Endodermal cell (in vitro differentiated cells): Measurements from ENCODE around the gene TACC2. TPM values are rescaled to one million over a fixed set of nuclear protein-coding genes. Genes with fewer than 3 reads are reported as not detected.

Source experiments
- DNase-seq: peaks from one replicate; pipeline ENCODE4 v3.0.0-alpha.2; 2017
- H3K27ac ChIP-seq: 2 replicates; pipeline ENCODE4 v1.5.1; 2013; ENCODE audit warnings: mild to moderate bottlenecking, low read depth, low read length, moderate library complexity
- H3K27me3 ChIP-seq: 2 replicates; pipeline ENCODE4 v1.6.1; 2013; ENCODE audit warnings: mild to moderate bottlenecking, low read length, moderate library complexity; ENCODE audit not compliant: insufficient read depth, control insufficient read depth, poor library complexity, severe bottlenecking
- H3K36me3 ChIP-seq: 2 replicates; pipeline ENCODE4 v1.7.0; 2013; ENCODE audit warnings: mild to moderate bottlenecking, low read length, moderate library complexity; ENCODE audit not compliant: control insufficient read depth, insufficient read depth
- H3K4me1 ChIP-seq: one replicate; pipeline ENCODE4 v1.7.0; 2013; ENCODE audit warnings: low read length; ENCODE audit not compliant: control insufficient read depth, insufficient read depth
- H3K4me3 ChIP-seq: 2 replicates; pipeline ENCODE4 v1.5.1; 2013; ENCODE audit warnings: mild to moderate bottlenecking, low read length, moderate library complexity
- H3K9ac ChIP-seq: 2 replicates; pipeline ENCODE4 v1.6.1; 2013; ENCODE audit warnings: mild to moderate bottlenecking, low read length, moderate library complexity; ENCODE audit not compliant: poor library complexity, severe bottlenecking; ENCODE audit errors: extremely low read depth
- H3K9me3 ChIP-seq: 2 replicates; pipeline ENCODE4 v1.6.1; 2013; ENCODE audit warnings: mild to moderate bottlenecking, low read length, moderate library complexity; ENCODE audit not compliant: control insufficient read depth
- H3K27ac Mint-ChIP-seq: 2 replicates; pipeline ENCODE4 v1.8.0; 2020; ENCODE audit warnings: mixed read lengths
- H3K27me3 Mint-ChIP-seq: 2 replicates; pipeline ENCODE4 v1.8.0; 2021; ENCODE audit warnings: mild to moderate bottlenecking, mixed read lengths; ENCODE audit not compliant: insufficient read depth
- H3K36me3 Mint-ChIP-seq: 2 replicates; pipeline ENCODE4 v1.8.0; 2020; ENCODE audit warnings: low read depth, mixed read lengths
- H3K4me1 Mint-ChIP-seq: 2 replicates; pipeline ENCODE4 v1.8.0; 2020; ENCODE audit warnings: mixed read lengths
- H3K4me3 Mint-ChIP-seq: 2 replicates; pipeline ENCODE4 v1.8.0; 2020; ENCODE audit warnings: mild to moderate bottlenecking, moderate library complexity, mixed read lengths
- H3K9me3 Mint-ChIP-seq: 2 replicates; pipeline ENCODE4 v1.8.0; 2020; ENCODE audit warnings: mild to moderate bottlenecking, mixed read lengths
- CTCF ChIP-seq: fragments of 200-600 bp; sonication (generic); conservative IDR thresholded peaks from 2 replicates; pipeline ENCODE4 v1.5.0; 2021; ENCODE audit warnings: antibody characterized with exemption, mild to moderate bottlenecking
- WGBS, 2 experiments: methylation state at CpG; one replicate each; pipeline versions ENCODE4 v1.1.5 to v1.1.7; 2013; ENCODE audit warnings: missing lambda C conversion rate in 2 of 2, mixed read lengths in 1 of 2; ENCODE audit not compliant: insufficient coverage in 1 of 2, insufficient read length in 1 of 2; 5-methylcytosine and 5-hydroxymethylcytosine counted together
- total RNA-seq, 2 donors: library from RNA; stranded (reverse); fragmentation: NEBNext Ultra II Directional in 1 of 2; extraction: Animal tissue kit (Norgen Biotek cat#: 25700) in 1 of 2; gene quantifications; 2 replicates in 1 of 2; 3 replicates in 1 of 2; pipeline ENCODE4 v1.2.1, GENCODE V29; 2021

Gene TACC2
- total RNA-seq, 2 donors from 2014 or later = 24.5 to 34.1 TPM

DNA sequence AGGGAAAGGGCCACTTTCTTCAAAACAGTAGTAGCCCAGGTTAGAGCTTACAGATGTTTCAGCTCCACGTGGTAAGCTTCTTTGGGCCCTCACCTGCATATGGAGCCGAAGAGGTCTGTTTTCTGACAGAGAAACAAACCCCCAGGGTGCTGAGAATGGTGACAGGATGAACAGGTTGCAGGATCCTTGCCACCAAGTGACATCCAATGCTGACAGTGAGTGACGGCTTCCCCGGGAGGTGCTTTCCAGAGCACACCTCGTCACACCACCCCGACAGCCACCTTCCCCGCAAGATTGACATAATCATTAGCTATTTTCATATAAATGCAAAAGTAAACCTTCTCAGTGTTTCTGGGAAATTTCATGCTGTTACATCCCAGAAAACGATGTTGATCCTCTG, 172.8 kb downstream of the TACC2 start:
- no peaks in the 10 kb centered on the region for H3K36me3 Mint-ChIP-seq
- H3K27me3 ChIP-seq = peaks cover 8% of the 10 kb centered on the region
- no peak overlapping the region for H3K9ac ChIP-seq
- H3K27ac Mint-ChIP-seq = no peak overlapping the region
- H3K4me1 Mint-ChIP-seq = peaks cover 40% of the 10 kb centered on the region
- no peak overlapping the region for H3K4me3 ChIP-seq
- H3K27me3 Mint-ChIP-seq = peaks cover 12% of the 10 kb centered on the region
- H3K27ac ChIP-seq = no peak overlapping the region
- H3K4me1 ChIP-seq = peaks cover 16% of the 10 kb centered on the region
- no peaks in the 10 kb centered on the region for H3K9me3 Mint-ChIP-seq
- no peak overlapping the region for H3K4me3 Mint-ChIP-seq
- 66 to 83% methylated on average over 3 to 8 of the region's 8 CpGs for WGBS, 2 experiments
- no peak for DNase-seq
- H3K9me3 ChIP-seq = no peaks in the 10 kb centered on the region
- TF ChIP-seq CTCF = no peak
- no peaks in the 10 kb centered on the region for H3K36me3 ChIP-seq

DNA sequence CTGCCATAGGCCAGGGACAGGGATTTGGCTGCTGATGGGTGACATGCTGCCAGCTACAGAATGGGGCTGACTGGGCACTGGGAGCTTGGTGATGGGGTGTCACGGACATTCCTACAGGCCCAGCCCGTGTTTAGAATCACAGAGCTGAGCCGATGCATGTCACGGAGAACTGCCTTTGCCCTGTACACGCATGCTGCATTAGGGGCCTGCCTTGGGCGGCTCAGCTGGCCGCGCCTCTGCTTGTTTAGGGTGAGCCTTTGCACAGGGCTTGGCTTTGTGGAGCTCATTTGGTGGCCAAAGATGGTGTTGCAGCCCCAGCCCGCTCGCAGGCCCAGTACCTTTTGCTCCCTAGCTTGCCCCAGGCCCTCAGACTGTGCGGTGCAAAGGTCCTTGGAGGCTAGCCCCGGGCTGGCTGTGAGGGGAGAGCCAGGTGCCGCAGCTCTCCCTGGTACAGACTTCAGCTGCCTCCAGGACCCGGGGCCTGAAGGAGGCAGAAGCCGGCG, 173.8 kb downstream of the TACC2 start:
- H3K27me3 ChIP-seq = peaks cover 8% of the 10 kb centered on the region
- Mint-ChIP-seq H3K4me3 (peak overlapping the region; percentile 72), H3K4me1 (peaks cover 40% of the 10 kb centered on the region), H3K27ac (peak overlapping the region; percentile 86), H3K9me3 (no peaks in the 10 kb centered on the region), H3K36me3 (no peaks in the 10 kb centered on the region), H3K27me3 (peaks cover 12% of the 10 kb centered on the region)
- no peaks in the 10 kb centered on the region for H3K9me3 ChIP-seq
- peak overlapping the region; percentile 81 for H3K4me3 ChIP-seq
- peak overlapping the region; percentile 92 for H3K27ac ChIP-seq
- WGBS, 2 experiments = 33 to 39% methylated on average over 9 to 16 of the region's 16 CpGs
- DNase-seq = no peak
- peak; percentile 51 for TF ChIP-seq CTCF
- no peaks in the 10 kb centered on the region for H3K36me3 ChIP-seq
- H3K4me1 ChIP-seq = peaks cover 16% of the 10 kb centered on the region
- peak overlapping the region; percentile 68 for H3K9ac ChIP-seq

GRCh38 chr10:122163174-122164022, 174.4 kb downstream of the TACC2 start:
- H3K27ac ChIP-seq = peak overlapping the region; percentile 92
- DNase-seq = peak; percentile 97
- peak overlapping the region; percentile 72 for H3K4me3 Mint-ChIP-seq
- H3K9me3 ChIP-seq = no peaks in the 10 kb centered on the region
- H3K9ac ChIP-seq = peak overlapping the region; percentile 68
- peaks cover 8% of the 10 kb centered on the region for H3K27me3 ChIP-seq
- peaks cover 16% of the 10 kb centered on the region for H3K4me1 ChIP-seq
- no peaks in the 10 kb centered on the region for H3K36me3 ChIP-seq
- H3K27ac Mint-ChIP-seq = peak overlapping the region; percentile 86
- no peak for TF ChIP-seq CTCF
- peaks cover 12% of the 10 kb centered on the region for H3K27me3 Mint-ChIP-seq
- H3K4me3 ChIP-seq = peak overlapping the region; percentile 81
- H3K4me1 Mint-ChIP-seq = peaks cover 40% of the 10 kb centered on the region
- H3K9me3 Mint-ChIP-seq = no peaks in the 10 kb centered on the region
- no peaks in the 10 kb centered on the region for H3K36me3 Mint-ChIP-seq
- WGBS, 2 experiments = 0 to 1% methylated on average over 32 to 89 of the region's 89 CpGs
